Colonic mucosa (tissue), 4 donors: Measurements from ENCODE around the gene MAL. TPM values are rescaled to one million over a fixed set of nuclear protein-coding genes. Genes with fewer than 3 reads are reported as not detected.

ENCODE experiments used
- DNase-seq: peaks from one replicate; pipeline ENCODE4 v3.0.0-alpha.2; 2020
- H3K27ac ChIP-seq: fragments of 200-600 bp; one replicate; pipeline ENCODE4 v1.8.0; 2021
- H3K27me3 ChIP-seq: fragments of 200-600 bp; one replicate; pipeline ENCODE4 v1.8.0; 2021
- H3K36me3 ChIP-seq: fragments of 200-600 bp; one replicate; pipeline ENCODE4 v1.8.0; 2021
- H3K4me1 ChIP-seq: fragments of 200-600 bp; one replicate; pipeline ENCODE4 v1.8.0; 2021; ENCODE audit warnings: mild to moderate bottlenecking
- H3K4me3 ChIP-seq: fragments of 200-600 bp; one replicate; pipeline ENCODE4 v1.8.0; 2021
- H3K9ac ChIP-seq, 2 donors: one replicate each; pipeline ENCODE4 v1.7.0; 2013; ENCODE audit warnings: control low read depth in 2 of 2, low read depth in 2 of 2, low read length in 2 of 2
- H3K9me3 ChIP-seq: fragments of 200-600 bp; one replicate; pipeline ENCODE4 v1.8.0; 2021
- intact Hi-C: fragments of 100-400 bp; cut with DNase I; formaldehyde crosslinking; loops from one replicate; pipeline ENCODE4 v1.14.1; 2022
- total RNA-seq, 2 donors: library from RNA; stranded (reverse); fragmentation: NEBNext Ultra II Directional in 1 of 2; extraction: Animal tissue kit (Norgen Biotek cat#: 25700) in 1 of 2; gene quantifications; one replicate each; pipeline ENCODE4 v1.2.1, GENCODE V29; 2021
- TF ChIP-seq, protein P1 (sequence below): fragments of 200-600 bp; IDR thresholded peaks from one replicate; pipeline ENCODE4 v1.8.0; 2022; ENCODE audit warnings: antibody characterized with exemption, mild to moderate bottlenecking
- donor health status: healthy.
- donor health status: DM: no; HTN: no; CAD: no.
- donor health status: DM: no; HTN: no; CAD: no.

MAL gene
- total RNA-seq, 2 donors from 2014 or later = 0.54 to 3.5 TPM

GRCh38 chr2:94982156-94982555 is 43.4 kb upstream of the MAL start:
- TF ChIP-seq, protein P1, sequence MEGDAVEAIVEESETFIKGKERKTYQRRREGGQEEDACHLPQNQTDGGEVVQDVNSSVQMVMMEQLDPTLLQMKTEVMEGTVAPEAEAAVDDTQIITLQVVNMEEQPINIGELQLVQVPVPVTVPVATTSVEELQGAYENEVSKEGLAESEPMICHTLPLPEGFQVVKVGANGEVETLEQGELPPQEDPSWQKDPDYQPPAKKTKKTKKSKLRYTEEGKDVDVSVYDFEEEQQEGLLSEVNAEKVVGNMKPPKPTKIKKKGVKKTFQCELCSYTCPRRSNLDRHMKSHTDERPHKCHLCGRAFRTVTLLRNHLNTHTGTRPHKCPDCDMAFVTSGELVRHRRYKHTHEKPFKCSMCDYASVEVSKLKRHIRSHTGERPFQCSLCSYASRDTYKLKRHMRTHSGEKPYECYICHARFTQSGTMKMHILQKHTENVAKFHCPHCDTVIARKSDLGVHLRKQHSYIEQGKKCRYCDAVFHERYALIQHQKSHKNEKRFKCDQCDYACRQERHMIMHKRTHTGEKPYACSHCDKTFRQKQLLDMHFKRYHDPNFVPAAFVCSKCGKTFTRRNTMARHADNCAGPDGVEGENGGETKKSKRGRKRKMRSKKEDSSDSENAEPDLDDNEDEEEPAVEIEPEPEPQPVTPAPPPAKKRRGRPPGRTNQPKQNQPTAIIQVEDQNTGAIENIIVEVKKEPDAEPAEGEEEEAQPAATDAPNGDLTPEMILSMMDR = no peak
- Histone ChIP-seq H3K4me3 (no peak overlapping the region), H3K27me3 (no peaks in the 10 kb centered on the region), H3K9me3 (no peaks in the 10 kb centered on the region), H3K27ac (no peak overlapping the region), H3K36me3 (no peaks in the 10 kb centered on the region), H3K4me1 (no peaks in the 10 kb centered on the region), H3K9ac (no peak overlapping the region)
- intact Hi-C loops = no loop called here
- no peak for DNase-seq

- Histone ChIP-seq H3K27me3 (no peaks in the 10 kb centered on the region), H3K9ac (no peak overlapping the region), H3K4me1 (no peaks in the 10 kb centered on the region), H3K36me3 (no peaks in the 10 kb centered on the region), H3K27ac (no peak overlapping the region), H3K4me3 (no peak overlapping the region), H3K9me3 (no peaks in the 10 kb centered on the region)
- DNase-seq = no peak
- intact Hi-C loops = no loop called here
- TF ChIP-seq, protein P1 = no peak
These were observed 42.8 kb upstream of the MAL start for GRCh38 chr2:94982675-94983074.

DNA sequence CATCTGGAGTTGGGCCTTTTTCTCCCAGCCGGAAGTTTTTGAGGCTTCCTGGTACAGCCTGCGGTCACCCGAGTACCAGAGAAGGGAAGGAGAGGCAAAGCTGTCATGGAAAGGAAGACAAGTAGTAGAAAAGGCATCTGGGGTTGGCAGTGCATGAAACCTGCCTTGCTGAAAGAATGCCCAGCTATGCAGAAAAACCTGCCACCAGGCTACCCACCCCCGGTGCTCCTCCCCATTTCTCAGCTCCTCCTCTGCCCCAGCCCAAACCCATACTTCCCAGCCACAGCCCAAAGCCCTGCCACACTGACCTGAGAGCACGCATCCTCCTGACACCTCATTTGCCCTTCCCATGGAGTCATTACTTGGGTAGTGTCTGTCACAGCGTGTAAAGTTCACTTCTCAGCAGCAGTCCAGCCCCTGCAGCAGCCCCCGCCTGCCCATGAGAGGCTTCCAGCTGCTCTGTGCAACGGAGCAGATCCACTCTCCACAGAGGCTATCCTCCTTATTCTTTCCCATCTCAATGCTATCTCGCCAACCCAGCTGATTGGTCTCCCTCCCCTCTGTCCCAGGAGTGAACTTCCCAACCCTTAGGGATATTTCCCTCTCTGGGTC is 40.4 kb upstream of the MAL start:
- DNase-seq = no peak
- H3K9ac ChIP-seq = no peak overlapping the region
- H3K4me3 ChIP-seq = no peak overlapping the region
- H3K27me3 ChIP-seq = no peaks in the 10 kb centered on the region
- H3K27ac ChIP-seq = no peak overlapping the region
- TF ChIP-seq, protein P1 = no peak
- H3K9me3 ChIP-seq = no peaks in the 10 kb centered on the region
- H3K36me3 ChIP-seq = no peaks in the 10 kb centered on the region
- no peaks in the 10 kb centered on the region for H3K4me1 ChIP-seq
- intact Hi-C loops = no loop called here

GRCh38 chr2:94985636-94986035 is 39.9 kb upstream of the MAL start:
- Histone ChIP-seq H3K9me3 (no peaks in the 10 kb centered on the region), H3K27me3 (no peaks in the 10 kb centered on the region), H3K4me3 (no peak overlapping the region), H3K9ac (no peak overlapping the region), H3K36me3 (no peaks in the 10 kb centered on the region), H3K4me1 (no peaks in the 10 kb centered on the region), H3K27ac (no peak overlapping the region)
- DNase-seq = no peak
- TF ChIP-seq, protein P1 = no peak
- intact Hi-C loops = no loop called here

- TF ChIP-seq, protein P1 = peak; percentile 60
- no peaks in the 10 kb centered on the region for H3K4me1 ChIP-seq
- no peak overlapping the region for H3K9ac ChIP-seq
- no peaks in the 10 kb centered on the region for H3K36me3 ChIP-seq
- H3K27ac ChIP-seq = no peak overlapping the region
- no peak overlapping the region for H3K4me3 ChIP-seq
- no peaks in the 10 kb centered on the region for H3K27me3 ChIP-seq
- intact Hi-C loops = no loop called here
- DNase-seq = peak; percentile 35
- no peaks in the 10 kb centered on the region for H3K9me3 ChIP-seq
These were observed 39.0 kb upstream of the MAL start for GRCh38 chr2:94986392-94986963.
